ENCODE data around the gene CCRL2. TPM values are rescaled to one million over a fixed set of nuclear protein-coding genes. Genes with fewer than 3 reads are reported as not detected.
"Not testable (repeated sequence)": the region's sequence is repeated elsewhere in the genome, so short reads cannot be mapped to it uniquely, and the experiment has no call there.

The CCRL2 gene
- total and polyA plus RNA-seq, 8 donors: 0.76 to 5.2 (median 2.0) TPM; not detected in 3

DNA sequence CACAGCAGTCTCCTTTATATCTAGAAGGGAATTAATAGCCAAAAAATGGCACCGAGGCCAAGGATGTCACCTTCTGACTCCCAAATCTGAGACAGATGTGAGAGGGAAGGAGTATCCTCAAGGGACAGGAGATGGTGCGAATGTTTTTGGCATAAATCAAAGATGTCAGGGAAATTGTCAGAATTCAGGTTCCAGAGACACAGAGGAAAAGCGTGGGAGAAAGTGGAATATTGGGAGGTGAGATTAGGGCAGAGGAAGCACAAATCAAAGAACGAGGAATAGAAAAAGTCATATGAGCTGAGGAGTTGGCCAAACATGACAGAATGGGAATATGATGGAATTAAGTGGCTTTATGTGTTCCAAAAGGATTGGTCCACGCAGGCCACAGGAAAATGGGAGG lies 6.2 kb upstream of the CCRL2 start:
- intact Hi-C loops (cut with DNase I; ENCODE audit: low total_unique reads): no loop called here
- TF ChIP-seq EP300 (IDR thresholded peaks at IDR 0.05): no peak
- TF ChIP-seq CTCF (IDR thresholded peaks at IDR 0.05): no peak
- no peak for TF ChIP-seq POLR2A (IDR thresholded peaks at IDR 0.05)
- TF ChIP-seq POLR2AphosphoS5 (IDR thresholded peaks at IDR 0.05): no peak
- peaks cover 5 to 16% (median 12%) of the 10 kb centered on the region in 4 donors for H3K4me1 ChIP-seq
- H3K4me3 ChIP-seq: no peak overlapping the region
- H3K36me3 ChIP-seq: no peaks in the 10 kb centered on the region
- no peak for DNase-seq
- no peak overlapping the region for H3K27ac ChIP-seq
- no peaks in the 10 kb centered on the region for H3K9me3 ChIP-seq
- H3K27me3 ChIP-seq: no peaks in the 10 kb centered on the region
- 86 to 96% (median 93%) methylated on average over 5 of the region's 5 CpGs for WGBS, 5 donors

DNA sequence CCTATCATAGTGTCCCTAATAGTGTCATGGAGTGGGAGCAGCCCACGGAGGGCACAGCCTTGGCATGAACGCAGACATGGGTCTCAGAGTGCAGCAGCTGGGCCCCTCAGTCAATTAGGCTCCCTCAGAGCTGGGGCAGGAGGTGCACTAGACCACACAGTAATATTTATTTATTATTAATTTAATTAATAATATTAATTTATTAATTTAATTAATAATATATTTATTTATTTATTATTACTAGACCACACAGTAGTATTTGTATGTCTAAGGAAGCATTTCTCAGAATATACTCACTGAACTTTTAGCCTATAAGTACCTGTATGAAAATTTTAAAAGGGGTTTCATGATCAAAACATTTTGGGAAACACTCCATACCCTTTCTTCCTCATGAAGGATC lies 5.5 kb upstream of the CCRL2 start:
- Histone ChIP-seq H3K4me3 (no peak overlapping the region), H3K9me3 (no peaks in the 10 kb centered on the region), H3K27ac (no peak overlapping the region), H3K27me3 (no peaks in the 10 kb centered on the region), H3K36me3 (no peaks in the 10 kb centered on the region), H3K4me1 (peaks cover 12 to 23% (median 19%) of the 10 kb centered on the region in 4 donors)
- DNase-seq: no peak
- 86 to 96% (median 92%) methylated on average over 2 of the region's 2 CpGs for WGBS, 5 donors
- intact Hi-C loops (cut with DNase I; ENCODE audit: low total_unique reads): no loop called here
- TF ChIP-seq EP300 (IDR thresholded peaks at IDR 0.05) (no peak), POLR2A (IDR thresholded peaks at IDR 0.05) (no peak), POLR2AphosphoS5 (IDR thresholded peaks at IDR 0.05) (no peak), CTCF (IDR thresholded peaks at IDR 0.05) (no peak)

DNA sequence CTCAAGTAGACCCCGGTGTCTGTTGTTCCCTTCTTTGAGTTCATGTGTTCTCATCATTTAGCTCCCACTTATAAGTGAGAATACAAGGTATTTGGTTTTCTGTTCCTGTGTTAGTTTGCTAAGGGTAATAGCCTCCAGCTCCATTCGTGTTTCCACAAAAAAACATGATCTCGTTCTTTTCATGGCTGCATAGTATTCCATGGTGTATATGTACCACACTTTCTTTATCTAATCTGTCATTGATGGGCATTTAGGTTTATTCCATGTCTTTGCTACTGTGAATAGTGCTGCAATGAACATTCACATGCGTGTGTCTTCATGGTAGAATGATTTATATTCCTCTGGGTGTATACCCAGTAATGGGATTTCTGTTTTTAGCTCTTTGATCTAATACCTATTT lies 4.2 kb upstream of the CCRL2 start:
- H3K9me3 ChIP-seq; H3K4me3 ChIP-seq; H3K36me3 ChIP-seq; H3K27me3 ChIP-seq; H3K27ac ChIP-seq; intact Hi-C loops (cut with DNase I; ENCODE audit: low total_unique reads); DNase-seq: not testable (repeated sequence)
- H3K4me1 ChIP-seq: peaks cover 19 to 36% (median 32%) of the 10 kb centered on the region in 4 donors
- 88 to 97% (median 95%) methylated on average over 4 of the region's 4 CpGs for WGBS, 5 donors

- H3K27me3 ChIP-seq: no peaks in the 10 kb centered on the region
- H3K27ac ChIP-seq: peak overlapping the region; percentile 80 to 90 (median 81)
- peaks cover 19 to 48% (median 37%) of the 10 kb centered on the region in 4 donors for H3K4me1 ChIP-seq
- H3K4me3 ChIP-seq: no peak overlapping the region
- DNase-seq: peak; percentile 65 to 79
- no peaks in the 10 kb centered on the region for H3K9me3 ChIP-seq
- intact Hi-C loops (cut with DNase I; ENCODE audit: low total_unique reads): no loop called here
- H3K36me3 ChIP-seq: peaks cover 0 to 6% (median 0%) of the 10 kb centered on the region in 4 donors
- TF ChIP-seq EP300 (IDR thresholded peaks at IDR 0.05) (no peak), POLR2A (IDR thresholded peaks at IDR 0.05) (no peak), CTCF (IDR thresholded peaks at IDR 0.05) (no peak), POLR2AphosphoS5 (IDR thresholded peaks at IDR 0.05) (peak; percentile 22 to 57 (median 24))
- 12 to 23% (median 20%) methylated on average over 11 of the region's 11 CpGs for WGBS, 5 donors
Observed at GRCh38 chr3:46405301-46406019, 1.6 kb upstream of the CCRL2 start.

GRCh38 chr3:46406443-46406787 lies 644 bp upstream of the CCRL2 start:
- TF ChIP-seq CTCF (IDR thresholded peaks at IDR 0.05): no peak
- TF ChIP-seq POLR2A (IDR thresholded peaks at IDR 0.05): no peak
- no peak for TF ChIP-seq POLR2AphosphoS5 (IDR thresholded peaks at IDR 0.05)
- TF ChIP-seq EP300 (IDR thresholded peaks at IDR 0.05): no peak
- DNase-seq: no peak
- WGBS, 5 donors: 64 to 79% (median 70%) methylated on average over 4 of the region's 4 CpGs
- Histone ChIP-seq H3K4me1 (peaks cover 19 to 48% (median 37%) of the 10 kb centered on the region in 4 donors), H3K36me3 (peaks cover 0 to 6% (median 0%) of the 10 kb centered on the region in 4 donors), H3K9me3 (no peaks in the 10 kb centered on the region), H3K27ac (peak overlapping the region; percentile 80 to 90 (median 81)), H3K27me3 (no peaks in the 10 kb centered on the region), H3K4me3 (peak overlapping the region in 1 of 4 donors; percentile 40)
- intact Hi-C loops (cut with DNase I; ENCODE audit: low total_unique reads): no loop called here
